IMR-90 (cell line): ENCODE data around the gene UNC13C. TPM values are rescaled to one million over a fixed set of nuclear protein-coding genes. Genes with fewer than 3 reads are reported as not detected.

ENCODE experiments used
- ATAC-seq: fragments of 200-7000 bp; cut with Tn5 transposase; 2 replicates; pipeline ENCODE4 v1.9.1; 2020; ENCODE audit warnings: low read depth, mild to moderate bottlenecking, moderate library complexity
- BruUV-seq: library from RNA; stranded (reverse); fragments of 400-500 nt; replicated peaks from 2 replicates; lab custom pipeline; 2021; lab: Mats Ljungman, UMichigan
- CTCF ChIA-PET: fragments of 300-600 bp; formaldehyde crosslinking; extraction: SDS; loops from one replicate; lab custom pipeline; 2021; ENCODE audit warnings: antibody characterized with exemption; lab: Yijun Ruan, JAX
- POLR2A ChIA-PET: fragments of 300-600 bp; sonication (Branson Sonifier 250); formaldehyde crosslinking; loops from one replicate; lab custom pipeline; 2022; ENCODE audit warnings: antibody characterized with exemption; ENCODE audit not compliant: unreplicated experiment; lab: Charles Lee
- DNase-seq: peaks from one replicate; pipeline ENCODE4 v3.0.0; 2013
- H2AFZ ChIP-seq: replicated peaks from 2 replicates; pipeline ENCODE3; 2013; ENCODE audit warnings: low read length, mild to moderate bottlenecking; ENCODE audit not compliant: poor library complexity
- H2AK5ac ChIP-seq: 2 replicates; pipeline ENCODE4 v1.6.1; 2013; ENCODE audit warnings: low read depth, low read length, inconsistent platforms
- H2AK9ac ChIP-seq: replicated peaks from 2 replicates; pipeline ENCODE3; 2013; ENCODE audit warnings: mild to moderate bottlenecking, low read depth, low read length, moderate library complexity; ENCODE audit not compliant: poor library complexity
- H2BK120ac ChIP-seq: 2 replicates; pipeline ENCODE4 v1.6.1; 2013; ENCODE audit warnings: low read depth, low read length, inconsistent platforms
- H2BK15ac ChIP-seq: 3 replicates; pipeline ENCODE4 v1.6.1; 2013; ENCODE audit warnings: low read depth, low read length, inconsistent platforms
- H2BK20ac ChIP-seq: 2 replicates; pipeline ENCODE4 v1.6.1; 2013; ENCODE audit warnings: low read depth, mild to moderate bottlenecking, inconsistent platforms, low read length, moderate library complexity
- H2BK5ac ChIP-seq: 2 replicates; pipeline ENCODE4 v1.6.1; 2013; ENCODE audit warnings: mild to moderate bottlenecking, low read depth, low read length, inconsistent platforms; ENCODE audit not compliant: poor library complexity, severe bottlenecking
- H3K14ac ChIP-seq: replicated peaks from 2 replicates; pipeline ENCODE4 v1.6.1; 2013; ENCODE audit warnings: low read depth, low read length, inconsistent platforms
- H3K18ac ChIP-seq: 2 replicates; pipeline ENCODE4 v1.6.1; 2013; ENCODE audit warnings: low read depth, low read length, control low read depth
- H3K23ac ChIP-seq: 2 replicates; pipeline ENCODE4 v1.6.1; 2013; ENCODE audit warnings: low read depth, low read length, inconsistent platforms
- H3K27ac ChIP-seq: 2 replicates; pipeline ENCODE4 v1.5.1; 2013; ENCODE audit warnings: mild to moderate bottlenecking, control low read depth, low read length; ENCODE audit not compliant: insufficient read depth
- H3K27me3 ChIP-seq: 2 replicates; pipeline ENCODE4 v1.6.1; 2013; ENCODE audit warnings: low read length; ENCODE audit not compliant: control insufficient read depth, insufficient read depth
- H3K36me3 ChIP-seq: 2 replicates; pipeline ENCODE4 v1.6.1; 2013; ENCODE audit warnings: low read length, mixed read lengths; ENCODE audit not compliant: control insufficient read depth, insufficient read depth
- H3K4ac ChIP-seq: 2 replicates; pipeline ENCODE4 v1.6.1; 2013; ENCODE audit warnings: low read depth, low read length, inconsistent platforms
- H3K4me1 ChIP-seq: 2 replicates; pipeline ENCODE4 v1.6.1; 2013; ENCODE audit warnings: low read length, mixed read lengths; ENCODE audit not compliant: control insufficient read depth, insufficient read depth
- H3K4me2 ChIP-seq: 2 replicates; pipeline ENCODE4 v1.6.1; 2013; ENCODE audit warnings: low read depth, mild to moderate bottlenecking, control low read depth, low read length, moderate library complexity
- H3K4me3 ChIP-seq: 2 replicates; pipeline ENCODE4 v1.5.1; 2013; ENCODE audit warnings: low read depth, mild to moderate bottlenecking, control low read depth, low read length, moderate library complexity; ENCODE audit not compliant: insufficient read depth
- H3K56ac ChIP-seq: 2 replicates; pipeline ENCODE4 v1.6.1; 2013; ENCODE audit warnings: low read length, inconsistent platforms; ENCODE audit not compliant: insufficient read depth; ENCODE audit errors: extremely low read depth
- H3K79me1 ChIP-seq, 2 experiments: 2 replicates each; pipeline ENCODE4 v1.6.1; 2013; ENCODE audit warnings: low read length in 2 of 2, inconsistent platforms in 1 of 2, low read depth in 1 of 2
- H3K9ac ChIP-seq: 2 replicates; pipeline ENCODE4 v1.6.1; 2013; ENCODE audit warnings: low read depth, low read length, control low read depth
- H3K9me1 ChIP-seq: 2 replicates; pipeline ENCODE4 v1.6.1; 2013; ENCODE audit warnings: low read length, inconsistent platforms; ENCODE audit not compliant: insufficient read depth
- H3K9me3 ChIP-seq: 2 replicates; pipeline ENCODE4 v1.6.1; 2013; ENCODE audit warnings: low read length; ENCODE audit not compliant: control insufficient read depth, insufficient read depth
- H4K20me1 ChIP-seq: 2 replicates; pipeline ENCODE4 v1.6.1; 2013; ENCODE audit warnings: low read length, inconsistent platforms; ENCODE audit not compliant: insufficient read depth
- H4K5ac ChIP-seq: 2 replicates; pipeline ENCODE4 v1.6.1; 2013; ENCODE audit warnings: mild to moderate bottlenecking, low read depth, low read length, control low read depth
- H4K8ac ChIP-seq, 2 experiments: 2 replicates each; pipeline ENCODE4 v1.6.1; 2013; ENCODE audit warnings: low read depth in 2 of 2, low read length in 2 of 2, control low read depth in 1 of 2, inconsistent platforms in 1 of 2
- H4K91ac ChIP-seq: 2 replicates; pipeline ENCODE4 v1.6.1; 2013; ENCODE audit warnings: low read depth, low read length, inconsistent platforms; ENCODE audit not compliant: insufficient read depth
- BHLHE40 ChIP-seq: fragments of 150-350 bp; IDR thresholded peaks from 2 replicates; pipeline ENCODE4 v1.6.1; 2016; ENCODE audit warnings: mild to moderate bottlenecking, low read depth, low read length
- CEBPB ChIP-seq: IDR thresholded peaks from 2 replicates; pipeline ENCODE4 v1.6.1; 2012; ENCODE audit warnings: low read depth, low read length, improper control_type of control experiment
- CHD1 ChIP-seq: IDR thresholded peaks from 2 replicates; pipeline ENCODE4 v1.6.1; 2012; ENCODE audit warnings: low read depth, low read length, improper control_type of control experiment
- CTCF ChIP-seq: conservative IDR thresholded peaks from 2 replicates; pipeline ENCODE4 v1.5.1; 2012; ENCODE audit warnings: mild to moderate bottlenecking, low read depth, low read length, improper control_type of control experiment
- FOS ChIP-seq: fragments of 150-350 bp; IDR thresholded peaks from 2 replicates; pipeline ENCODE4 v1.6.1; 2016; ENCODE audit warnings: low read depth, low read length
- MAFK ChIP-seq: IDR thresholded peaks from 2 replicates; pipeline ENCODE4 v1.6.1; 2012; ENCODE audit warnings: low read depth, low read length, improper control_type of control experiment
- MAZ ChIP-seq: IDR thresholded peaks from 2 replicates; pipeline ENCODE4 v1.6.1; 2012; ENCODE audit warnings: low read depth, mild to moderate bottlenecking, low read length, improper control_type of control experiment, moderate library complexity, borderline replicate concordance
- MXI1 ChIP-seq: IDR thresholded peaks from 2 replicates; pipeline ENCODE4 v1.6.1; 2012; ENCODE audit warnings: low read depth, mild to moderate bottlenecking, low read length, moderate library complexity, borderline replicate concordance
- NFE2L2 ChIP-seq: fragments of 150-350 bp; IDR thresholded peaks from 2 replicates; pipeline ENCODE4 v1.6.1; 2016; ENCODE audit warnings: low read depth, mild to moderate bottlenecking, low read length
- POLR2A ChIP-seq: IDR thresholded peaks from 2 replicates; pipeline ENCODE4 v1.6.1; 2012; ENCODE audit warnings: mild to moderate bottlenecking, low read depth, low read length
- RAD21 ChIP-seq: IDR thresholded peaks from 2 replicates; pipeline ENCODE4 v1.6.1; 2012; ENCODE audit warnings: low read length, improper control_type of control experiment
- RCOR1 ChIP-seq: IDR thresholded peaks from 2 replicates; pipeline ENCODE4 v1.6.1; 2012; ENCODE audit warnings: mild to moderate bottlenecking, low read length, improper control_type of control experiment; ENCODE audit not compliant: insufficient replicate concordance
- RFX5 ChIP-seq: IDR thresholded peaks from 2 replicates; pipeline ENCODE4 v1.8.0; 2012; ENCODE audit warnings: low read depth, mild to moderate bottlenecking, low read length, moderate library complexity
- SMC3 ChIP-seq: fragments of 150-350 bp; IDR thresholded peaks from 2 replicates; pipeline ENCODE4 v1.6.1; 2016; ENCODE audit warnings: low read depth, mild to moderate bottlenecking, antibody characterized with exemption, low read length, moderate library complexity
- USF2 ChIP-seq: fragments of 150-350 bp; IDR thresholded peaks from 2 replicates; pipeline ENCODE4 v1.6.1; 2017; ENCODE audit warnings: mild to moderate bottlenecking, antibody characterized with exemption, low read length, low read depth
- WGBS, 2 experiments: methylation state at CpG; one replicate each; pipeline versions ENCODE4 v1.1.5 to v1.1.7; 2013; ENCODE audit warnings: missing lambda C conversion rate in 2 of 2; ENCODE audit not compliant: insufficient read length in 1 of 2; ENCODE audit errors: extremely low coverage in 2 of 2; 5-methylcytosine and 5-hydroxymethylcytosine counted together
- dilution Hi-C: fragments of 300-500 bp; cut with HindIII; formaldehyde crosslinking; loops from one replicate; pipeline ENCODE4 v1.14.3; 2018; ENCODE audit warnings: low sequenced_read_pairs; ENCODE audit not compliant: unreplicated experiment
- in situ Hi-C: fragments of 300-500 bp; cut with MboI; formaldehyde crosslinking; loops from 3 replicates; pipeline ENCODE4 v1.14.3; 2019; ENCODE audit warnings: low sequenced_read_pairs, inconsistent platforms, mixed read lengths
- intact Hi-C: fragments of 100-400 bp; cut with micrococcal nuclease; formaldehyde crosslinking; loops from 2 replicates; pipeline ENCODE4 v1.10.0; 2022
- polyA plus RNA-seq, 3 experiments: library from polyadenylated mRNA; depleted of rRNA; stranded (reverse); fragments of >200 nt; gene quantifications; 2 replicates each; pipeline ENCODE4 v1.2.3, GENCODE V29; 2012; ENCODE audit warnings: low replicate concordance in 1 of 3
- total RNA-seq: library from RNA; depleted of rRNA; stranded (reverse); fragments of >200 nt; gene quantifications from 2 replicates; pipeline ENCODE4 v1.2.3, GENCODE V29; 2012
- TF ChIP-seq, protein P1 (sequence below): fragments of 150-350 bp; IDR thresholded peaks from 2 replicates; pipeline ENCODE4 v1.6.1; 2016; ENCODE audit warnings: low read depth, mild to moderate bottlenecking, low read length, moderate library complexity, borderline replicate concordance

UNC13C gene
- total and polyA plus RNA-seq, 2 of the 4 experiments (the other 2 are of a cell fraction): not detected

- H3K4me3 ChIP-seq: no peak overlapping the region
- no peak overlapping the region for H4K8ac ChIP-seq
- TF ChIP-seq POLR2A: no peak
- TF ChIP-seq, protein P1, sequence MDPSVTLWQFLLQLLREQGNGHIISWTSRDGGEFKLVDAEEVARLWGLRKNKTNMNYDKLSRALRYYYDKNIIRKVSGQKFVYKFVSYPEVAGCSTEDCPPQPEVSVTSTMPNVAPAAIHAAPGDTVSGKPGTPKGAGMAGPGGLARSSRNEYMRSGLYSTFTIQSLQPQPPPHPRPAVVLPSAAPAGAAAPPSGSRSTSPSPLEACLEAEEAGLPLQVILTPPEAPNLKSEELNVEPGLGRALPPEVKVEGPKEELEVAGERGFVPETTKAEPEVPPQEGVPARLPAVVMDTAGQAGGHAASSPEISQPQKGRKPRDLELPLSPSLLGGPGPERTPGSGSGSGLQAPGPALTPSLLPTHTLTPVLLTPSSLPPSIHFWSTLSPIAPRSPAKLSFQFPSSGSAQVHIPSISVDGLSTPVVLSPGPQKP: no peak
- TF ChIP-seq MAZ: no peak
- TF ChIP-seq RCOR1: no peak
- TF ChIP-seq MAFK: no peak
- no peak for TF ChIP-seq SMC3
- TF ChIP-seq BHLHE40: no peak
- TF ChIP-seq USF2: no peak
- TF ChIP-seq CEBPB: no peak
- no peak for TF ChIP-seq NFE2L2
- TF ChIP-seq CHD1: no peak
- no peak for TF ChIP-seq MXI1
- no peak for TF ChIP-seq RFX5
- no peak for TF ChIP-seq FOS
- TF ChIP-seq RAD21: no peak
- TF ChIP-seq CTCF: no peak
- no peak overlapping the region for H3K4ac ChIP-seq
- H2BK5ac ChIP-seq: no peak overlapping the region
- H3K9me3 ChIP-seq: peaks cover 5% of the 10 kb centered on the region
- ChIA-PET POLR2A (no interaction called here), CTCF (no interaction called here)
- WGBS, 2 experiments: no CpG with 5 or more reads among the region's 6 CpGs
- dilution Hi-C loops (no loop called here), intact Hi-C loops (no loop called here), in situ Hi-C loops (no loop called here)
- H3K27me3 ChIP-seq: no peaks in the 10 kb centered on the region
- H3K18ac ChIP-seq: no peak overlapping the region
- H4K91ac ChIP-seq: no peak overlapping the region
- H2BK15ac ChIP-seq: no peak overlapping the region
- H2BK20ac ChIP-seq: no peak overlapping the region
- no peak overlapping the region for H3K14ac ChIP-seq
- no TSS peak for BruUV-seq
- H3K9me1 ChIP-seq: no peaks in the 10 kb centered on the region
- H2AFZ ChIP-seq: no peak overlapping the region
- no peak overlapping the region for H2AK9ac ChIP-seq
- no peak overlapping the region for H3K4me2 ChIP-seq
- no peak overlapping the region for H3K23ac ChIP-seq
- no peak overlapping the region for H3K9ac ChIP-seq
- H3K4me1 ChIP-seq: no peaks in the 10 kb centered on the region
- H4K5ac ChIP-seq: no peak overlapping the region
- H2AK5ac ChIP-seq: no peak overlapping the region
- no peak overlapping the region for H3K56ac ChIP-seq
- no peak for DNase-seq
- H3K36me3 ChIP-seq: no peaks in the 10 kb centered on the region
- no peaks in the 10 kb centered on the region for H3K79me1 ChIP-seq
- ATAC-seq: no peak
- no peaks in the 10 kb centered on the region for H4K20me1 ChIP-seq
- H3K27ac ChIP-seq: no peak overlapping the region
- H2BK120ac ChIP-seq: no peak overlapping the region
Measured at GRCh38 chr15:54321426-54321825, 343.2 kb downstream of the UNC13C start.
